ENCODE results near the gene MYO15A.

Gene MYO15A, protein sequence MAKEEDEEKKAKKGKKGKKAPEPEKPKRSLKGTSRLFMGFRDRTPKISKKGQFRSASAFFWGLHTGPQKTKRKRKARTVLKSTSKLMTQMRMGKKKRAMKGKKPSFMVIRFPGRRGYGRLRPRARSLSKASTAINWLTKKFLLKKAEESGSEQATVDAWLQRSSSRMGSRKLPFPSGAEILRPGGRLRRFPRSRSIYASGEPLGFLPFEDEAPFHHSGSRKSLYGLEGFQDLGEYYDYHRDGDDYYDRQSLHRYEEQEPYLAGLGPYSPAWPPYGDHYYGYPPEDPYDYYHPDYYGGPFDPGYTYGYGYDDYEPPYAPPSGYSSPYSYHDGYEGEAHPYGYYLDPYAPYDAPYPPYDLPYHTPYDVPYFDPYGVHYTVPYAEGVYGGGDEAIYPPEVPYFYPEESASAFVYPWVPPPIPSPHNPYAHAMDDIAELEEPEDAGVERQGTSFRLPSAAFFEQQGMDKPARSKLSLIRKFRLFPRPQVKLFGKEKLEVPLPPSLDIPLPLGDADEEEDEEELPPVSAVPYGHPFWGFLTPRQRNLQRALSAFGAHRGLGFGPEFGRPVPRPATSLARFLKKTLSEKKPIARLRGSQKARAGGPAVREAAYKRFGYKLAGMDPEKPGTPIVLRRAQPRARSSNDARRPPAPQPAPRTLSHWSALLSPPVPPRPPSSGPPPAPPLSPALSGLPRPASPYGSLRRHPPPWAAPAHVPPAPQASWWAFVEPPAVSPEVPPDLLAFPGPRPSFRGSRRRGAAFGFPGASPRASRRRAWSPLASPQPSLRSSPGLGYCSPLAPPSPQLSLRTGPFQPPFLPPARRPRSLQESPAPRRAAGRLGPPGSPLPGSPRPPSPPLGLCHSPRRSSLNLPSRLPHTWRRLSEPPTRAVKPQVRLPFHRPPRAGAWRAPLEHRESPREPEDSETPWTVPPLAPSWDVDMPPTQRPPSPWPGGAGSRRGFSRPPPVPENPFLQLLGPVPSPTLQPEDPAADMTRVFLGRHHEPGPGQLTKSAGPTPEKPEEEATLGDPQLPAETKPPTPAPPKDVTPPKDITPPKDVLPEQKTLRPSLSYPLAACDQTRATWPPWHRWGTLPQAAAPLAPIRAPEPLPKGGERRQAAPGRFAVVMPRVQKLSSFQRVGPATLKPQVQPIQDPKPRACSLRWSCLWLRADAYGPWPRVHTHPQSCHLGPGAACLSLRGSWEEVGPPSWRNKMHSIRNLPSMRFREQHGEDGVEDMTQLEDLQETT (N-terminal part only)

DNA sequence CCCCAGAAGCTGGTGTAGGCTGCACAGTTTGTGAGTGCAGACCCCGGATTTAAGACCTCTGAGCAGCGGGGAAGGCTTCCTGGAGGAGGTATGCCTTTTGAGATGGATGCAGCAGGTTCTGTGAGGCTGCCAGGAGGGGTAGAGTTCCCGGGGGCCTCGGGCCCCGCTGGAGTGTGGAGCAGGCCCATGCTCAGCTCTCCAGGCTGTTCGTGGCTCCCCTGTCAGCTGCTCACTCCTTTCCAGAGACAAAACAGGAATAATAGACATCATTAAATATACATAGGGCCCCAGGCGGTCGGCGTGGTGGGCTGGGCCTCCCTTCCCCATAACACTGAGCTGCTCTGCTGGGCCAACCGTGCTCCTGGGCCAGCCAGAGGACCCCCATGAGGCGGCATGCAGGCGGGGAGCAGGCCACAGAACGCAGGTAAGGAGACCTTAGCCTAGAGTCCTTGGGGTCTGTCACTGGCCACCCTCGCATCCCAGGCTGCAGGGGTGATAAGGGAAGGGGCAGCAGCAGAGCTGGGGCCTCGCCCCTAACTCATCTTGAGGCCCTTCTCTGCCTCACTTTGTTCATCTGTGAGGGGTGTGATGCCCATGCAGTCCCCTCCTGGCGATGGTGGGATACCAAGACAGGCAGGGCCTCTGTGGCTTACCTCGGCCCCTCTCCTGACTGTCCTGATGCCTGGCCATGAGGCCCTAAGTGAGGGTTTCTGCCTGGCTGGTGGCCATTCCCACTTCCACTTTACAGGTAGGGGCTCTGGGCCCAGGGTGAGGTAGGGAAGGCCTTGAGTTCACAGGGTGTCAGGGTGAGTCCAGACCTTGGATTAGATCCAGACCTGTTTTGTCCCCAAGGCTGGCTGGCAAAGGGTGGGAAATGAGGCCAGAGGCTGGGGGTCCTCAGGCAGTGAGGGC, at the start of gene MYO15A:
Gene MYO15A (plus strand): TSS at position 356 of the 912 bp plus-strand sequence. CDS start 10,045 bp downstream, outside the sequence.
- DNase-seq = no peak

DNA sequence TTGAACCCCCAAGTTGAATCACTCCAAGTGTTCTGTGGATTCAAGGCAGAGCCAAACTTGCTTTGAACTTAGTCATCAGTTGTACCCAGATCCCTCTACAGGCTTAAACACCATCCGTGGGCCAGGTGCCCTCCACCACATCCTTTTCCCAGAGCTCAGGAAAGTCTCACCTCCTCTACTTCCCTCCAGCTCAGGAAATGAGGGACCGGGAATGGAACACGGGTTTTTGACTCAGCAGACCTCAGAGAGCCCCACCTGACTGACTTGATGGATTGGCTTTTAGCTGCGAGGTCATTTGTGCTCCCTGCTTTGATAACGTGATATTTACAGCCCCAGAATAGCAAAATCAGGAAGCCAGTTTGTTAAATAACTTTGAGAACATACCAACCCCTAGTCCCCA, 49.3 kb upstream of the MYO15A start:
- no peak for DNase-seq

DNA sequence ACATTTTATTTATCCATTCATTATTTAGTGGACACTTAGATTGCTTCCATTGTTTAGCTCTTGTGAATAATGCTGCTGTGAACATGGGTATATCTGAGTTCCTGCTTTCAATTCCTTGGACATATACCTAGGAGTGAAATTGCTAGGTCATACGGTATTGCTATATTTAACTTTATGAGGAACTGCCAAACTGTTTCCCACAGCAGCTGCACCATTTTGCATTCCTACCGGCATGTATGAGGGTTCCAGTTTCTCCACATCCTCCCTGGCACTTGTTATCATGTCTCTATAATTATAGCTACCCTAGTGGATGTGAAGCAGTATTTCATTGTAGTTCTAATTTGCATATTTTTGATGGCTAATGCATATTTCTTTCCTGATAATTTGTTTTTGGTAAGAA, 44.5 kb upstream of the MYO15A start:
- no peak for DNase-seq

DNA sequence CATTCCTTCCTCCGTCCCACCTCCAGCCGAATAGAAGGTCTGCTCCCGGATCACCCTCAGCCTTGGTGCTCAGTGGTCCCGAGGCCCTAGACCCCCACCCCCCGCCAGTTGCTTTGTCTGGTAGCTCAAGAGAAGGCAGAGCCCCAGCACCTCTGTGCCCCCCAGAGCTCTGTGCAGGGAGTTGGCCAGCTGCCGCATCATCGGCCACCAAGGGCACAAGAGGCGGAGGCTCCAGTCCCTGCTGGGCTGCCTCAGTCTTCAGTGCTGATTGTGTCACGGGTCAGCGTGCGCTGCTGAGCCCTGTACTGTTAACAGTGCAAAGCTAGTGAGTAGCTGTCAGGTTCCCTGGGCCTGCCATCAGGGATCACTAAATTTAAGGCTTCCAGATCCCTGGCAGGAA, 43.0 kb upstream of the MYO15A start:
- DNase-seq = no peak

DNA sequence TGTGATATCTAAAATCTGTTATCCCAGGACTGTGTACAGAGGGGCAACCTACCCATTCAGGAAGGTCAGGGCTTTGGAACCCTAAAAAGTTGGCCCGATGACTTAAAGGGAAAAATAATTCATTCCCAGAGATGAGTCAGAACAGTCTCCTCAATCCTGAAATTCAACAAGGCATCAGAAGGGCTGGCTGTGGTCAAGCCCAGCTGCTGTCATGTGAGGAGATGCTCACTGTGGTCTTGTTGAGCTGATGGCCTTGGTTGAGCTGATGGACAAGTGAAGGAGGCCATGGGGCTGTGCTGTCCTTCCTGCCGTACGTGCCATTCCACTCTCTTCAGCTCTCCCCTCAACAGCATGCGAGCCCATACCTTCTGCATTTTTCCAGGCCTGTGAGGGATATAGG, 41.7 kb upstream of the MYO15A start:
- no peak for DNase-seq

DNA sequence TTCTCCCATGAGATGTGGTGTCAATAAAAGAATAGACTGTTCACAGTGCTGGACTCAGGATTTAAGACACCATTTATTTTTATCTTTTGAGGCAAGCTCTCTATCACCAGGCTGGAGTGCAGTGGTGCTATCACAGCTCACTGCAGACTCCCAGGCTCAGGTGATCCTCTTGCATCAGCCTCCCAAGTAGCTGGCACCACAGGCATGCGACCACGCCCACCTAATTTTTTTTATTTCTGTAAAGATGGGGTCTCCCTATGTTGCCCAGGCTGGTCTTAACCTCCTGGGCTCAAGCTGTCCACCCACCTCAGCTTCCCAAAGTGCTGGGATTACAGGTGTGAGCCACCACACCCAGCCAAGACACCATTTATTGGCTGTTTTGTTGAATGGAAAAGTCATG, 39.5 kb upstream of the MYO15A start:
- DNase-seq = no peak

DNA sequence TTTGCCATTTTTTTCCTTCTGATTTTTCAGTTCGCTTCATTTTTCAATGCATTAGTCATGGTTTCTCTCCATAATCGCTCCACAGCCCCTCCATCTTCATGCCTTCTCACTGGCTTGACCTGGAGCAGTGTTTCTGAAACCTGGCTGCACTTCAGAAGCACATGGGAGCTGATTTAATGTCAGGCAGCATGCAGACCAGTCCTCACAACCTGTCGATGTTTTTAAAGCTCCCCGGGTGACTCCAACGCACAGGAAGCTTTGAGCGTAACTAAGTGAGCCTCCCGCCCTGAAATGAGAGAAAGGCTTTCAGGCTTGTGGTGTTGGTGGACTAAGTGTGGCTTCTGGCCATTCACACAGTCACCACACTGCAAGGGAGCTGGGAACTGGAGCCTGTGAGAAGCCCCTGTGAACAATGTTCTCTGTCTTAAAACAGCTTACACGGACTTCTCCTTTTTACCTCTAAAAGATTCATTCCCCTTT, 37.7 kb upstream of the MYO15A start:
- DNase-seq = no peak

DNA sequence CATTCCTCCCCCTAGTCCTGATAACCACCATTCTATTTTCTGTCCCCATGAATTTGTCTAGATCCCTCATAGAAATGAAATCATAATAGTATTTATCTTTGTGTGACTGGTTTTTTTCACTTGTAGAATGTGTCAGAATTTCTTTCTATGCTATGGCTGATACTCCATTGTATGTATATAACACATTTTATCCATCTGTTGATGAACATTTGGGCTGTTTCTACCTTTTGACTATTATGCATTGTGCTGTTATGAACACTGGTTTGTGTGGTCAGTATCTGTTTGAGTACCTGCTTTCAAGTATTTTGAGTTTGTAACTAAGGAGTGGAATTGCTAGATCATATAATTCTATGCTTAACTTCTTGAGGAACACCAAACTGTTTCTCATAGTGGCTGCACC, 36.8 kb upstream of the MYO15A start:
- DNase-seq = no peak

DNA sequence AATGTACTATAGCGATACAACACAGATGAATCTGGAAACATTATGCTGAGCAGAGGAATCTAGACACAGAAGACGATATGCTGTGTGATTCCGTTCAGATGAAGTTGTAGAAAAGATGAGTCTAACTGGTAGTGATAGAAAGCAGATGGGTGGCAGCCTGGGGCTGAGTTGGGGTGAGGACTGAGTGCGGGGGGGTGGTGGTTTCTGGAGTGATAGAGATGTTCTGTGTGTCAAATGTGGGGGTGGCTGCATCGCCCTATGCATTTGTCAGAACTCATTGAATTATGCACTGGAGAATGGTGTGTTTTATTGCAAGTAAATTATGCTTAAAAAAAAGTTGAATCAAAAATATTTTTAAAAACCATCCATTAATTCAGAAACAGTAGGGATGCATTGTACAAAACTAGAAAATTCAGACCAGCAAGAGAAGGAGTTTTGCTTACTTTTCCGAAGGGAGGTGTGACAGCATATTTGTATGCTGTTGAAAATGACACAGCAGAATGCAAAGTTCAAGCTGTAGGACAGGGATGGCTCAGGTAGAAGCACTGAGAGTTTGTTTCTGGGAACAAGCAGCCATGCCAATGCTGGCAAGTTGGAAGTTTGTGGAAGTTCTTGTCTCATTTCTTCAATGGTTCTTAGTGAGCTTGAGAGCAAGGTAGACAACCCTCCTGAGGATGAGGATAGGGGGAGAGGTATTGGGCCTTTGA, 33.8 kb upstream of the MYO15A start:
- DNase-seq = no peak

DNA sequence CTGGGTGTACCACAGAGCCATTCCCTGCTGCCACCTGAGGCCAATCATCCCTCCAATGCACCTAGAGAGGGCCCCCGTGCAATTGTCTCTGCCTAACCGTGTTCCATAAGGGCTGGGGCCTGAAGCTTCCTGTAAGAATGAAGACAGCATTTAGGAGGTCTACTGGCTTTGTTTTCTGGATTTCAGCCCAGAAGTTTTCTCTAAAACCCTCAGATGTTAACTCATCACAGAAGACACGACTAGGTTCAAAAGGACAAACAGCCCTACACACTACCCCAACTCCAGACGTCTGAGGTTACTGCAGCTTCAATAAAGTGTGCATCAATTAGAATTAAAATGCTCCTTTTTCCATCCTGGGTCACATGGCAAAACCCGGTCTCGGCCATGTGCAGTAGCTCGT, 31.6 kb upstream of the MYO15A start:
- DNase-seq = no peak

DNA sequence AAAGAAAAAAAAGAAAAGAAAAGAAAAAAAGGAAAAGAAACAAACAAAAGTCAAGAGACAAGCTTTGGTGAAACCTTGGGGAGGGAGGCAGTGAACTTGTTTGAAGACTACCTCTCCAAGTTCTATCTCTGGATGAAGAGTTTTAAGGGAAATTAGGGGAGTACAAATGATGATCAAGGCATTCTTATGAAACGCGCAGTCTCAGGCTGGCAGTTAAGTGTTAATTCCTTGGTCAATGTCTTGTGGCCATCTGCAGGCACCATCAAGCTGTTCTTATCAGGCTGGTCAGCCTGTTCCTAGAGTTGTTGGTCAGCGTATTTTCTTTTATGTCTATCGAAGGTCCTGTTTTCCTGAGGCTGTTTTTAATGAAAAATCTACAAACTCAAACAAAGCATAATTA, 29.0 kb upstream of the MYO15A start:
- no peak for DNase-seq

DNA sequence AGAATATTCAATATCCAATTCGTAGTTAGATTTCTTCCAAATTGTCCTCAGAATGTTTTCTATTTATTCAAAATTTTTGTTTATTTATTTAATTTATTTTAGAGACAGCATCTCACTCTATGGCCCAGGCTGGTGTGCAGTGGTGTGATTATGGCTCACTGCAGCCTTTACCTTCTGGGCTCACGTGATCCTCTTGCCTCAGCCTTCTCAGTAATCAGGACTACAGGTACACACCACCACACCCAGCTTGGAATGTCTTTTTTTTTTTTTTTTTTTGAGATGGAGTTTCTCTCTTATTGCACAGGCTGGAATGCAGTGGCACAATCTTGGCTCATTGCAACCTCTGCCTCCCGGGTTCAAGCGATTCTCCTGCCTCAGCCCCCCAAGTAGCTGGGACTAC, 24.3 kb upstream of the MYO15A start:
- no peak for DNase-seq

DNA sequence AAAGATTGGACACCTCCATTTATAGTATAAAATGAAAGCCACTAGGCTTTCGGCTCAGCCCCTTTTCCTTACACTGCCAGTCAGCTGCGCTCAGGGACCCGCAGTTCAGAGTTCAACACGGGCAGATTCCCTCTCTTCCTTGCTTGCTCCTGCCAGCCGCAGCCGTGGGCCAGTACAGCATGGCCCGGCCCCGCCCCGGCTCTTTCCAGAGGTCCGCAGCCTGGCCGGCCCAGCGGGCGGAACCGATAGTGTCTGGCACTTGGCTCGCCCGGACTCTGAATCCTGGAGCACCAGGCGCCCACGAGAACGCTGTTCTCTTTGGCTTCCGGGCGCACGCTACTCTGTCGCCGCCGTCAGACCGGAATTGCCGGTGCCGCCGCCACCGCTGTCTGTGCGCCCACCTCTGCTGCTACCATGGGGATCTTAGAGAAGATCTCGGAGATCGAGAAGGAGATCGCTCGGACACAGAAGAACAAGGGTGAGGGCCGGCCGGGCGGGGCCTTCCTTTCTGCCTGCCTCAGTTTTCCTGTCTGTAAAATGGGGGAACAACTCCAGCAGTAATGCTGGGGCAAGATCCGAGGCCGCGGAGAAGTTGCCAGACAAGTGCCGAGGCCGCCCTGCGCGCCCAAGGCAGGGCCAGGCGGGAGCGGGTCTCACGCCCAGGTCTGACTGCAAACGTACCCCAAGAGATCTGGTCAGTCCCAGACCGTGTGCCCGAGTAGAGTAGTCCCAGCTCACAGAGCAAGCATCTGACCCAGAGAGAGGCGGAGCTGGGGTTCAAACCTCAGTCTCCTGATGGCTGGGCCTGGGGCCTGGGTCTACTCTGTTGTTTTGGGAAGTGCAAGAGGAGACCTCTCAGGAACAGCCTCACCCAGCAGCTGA, 20.7 kb upstream of the MYO15A start, which contains the start of gene DRG2:
Gene DRG2 (plus strand): TSS at position 339 of the 882 bp plus-strand sequence. CDS start 76 bp downstream, at position 415.
- DNase-seq = peak in 1 of 2 experiments; percentile 61

DNA sequence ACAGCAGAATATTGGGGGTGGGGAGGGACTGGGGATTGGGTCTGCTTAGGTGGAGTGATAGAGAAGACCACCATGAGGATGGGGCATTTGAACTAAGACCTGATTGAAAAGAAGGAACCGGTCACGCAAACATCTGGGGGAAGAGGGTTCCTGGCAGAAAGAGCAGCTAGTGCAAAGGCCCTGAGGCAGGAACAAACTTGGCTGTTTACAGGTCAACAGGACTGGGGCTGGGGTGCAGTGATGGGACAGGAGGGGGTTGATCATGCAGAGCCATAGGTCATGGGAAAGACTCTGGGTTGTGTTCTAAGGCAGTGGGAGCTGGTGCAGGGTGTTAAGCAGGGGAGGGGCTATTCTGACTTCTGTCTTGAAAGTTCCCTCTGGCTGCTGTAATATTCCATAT, 18.9 kb upstream of the MYO15A start:
- DNase-seq = no peak

DNA sequence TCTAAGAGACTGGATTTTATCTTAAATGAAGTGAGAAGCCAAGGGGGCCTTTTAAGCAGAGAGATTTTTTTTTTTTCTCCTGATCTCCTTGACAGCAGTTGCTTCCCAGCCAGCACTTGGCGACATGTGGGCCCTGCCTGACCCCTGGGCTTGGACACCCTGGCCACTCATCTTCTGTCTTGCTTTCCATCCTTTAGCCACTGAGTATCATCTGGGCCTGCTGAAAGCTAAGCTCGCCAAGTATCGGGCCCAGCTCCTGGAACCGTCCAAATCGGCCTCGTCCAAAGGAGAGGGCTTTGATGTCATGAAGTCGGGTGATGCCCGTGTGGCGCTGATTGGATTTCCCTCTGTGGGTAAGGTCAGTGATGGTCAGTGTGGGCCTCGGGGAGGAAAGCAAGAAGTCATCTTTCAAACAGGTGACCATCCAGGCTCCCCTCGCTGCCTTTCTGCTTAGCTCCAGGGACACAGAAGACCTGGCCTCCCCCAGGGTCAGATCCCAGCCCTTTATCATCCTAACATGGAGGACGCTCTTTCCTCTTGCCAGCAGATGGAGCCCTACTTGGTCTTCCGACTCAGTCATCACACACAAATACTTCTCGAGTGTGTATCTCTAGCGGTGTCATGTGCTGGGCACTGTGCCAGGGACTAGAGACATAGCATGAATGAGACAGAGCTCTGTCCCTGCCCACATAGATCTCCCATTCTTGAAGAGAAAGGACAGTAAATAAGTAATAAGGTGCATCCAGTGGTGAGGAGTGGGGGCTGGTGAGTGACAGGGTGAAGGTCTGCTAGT, 14.7 kb upstream of the MYO15A start:
- no peak for DNase-seq

DNA sequence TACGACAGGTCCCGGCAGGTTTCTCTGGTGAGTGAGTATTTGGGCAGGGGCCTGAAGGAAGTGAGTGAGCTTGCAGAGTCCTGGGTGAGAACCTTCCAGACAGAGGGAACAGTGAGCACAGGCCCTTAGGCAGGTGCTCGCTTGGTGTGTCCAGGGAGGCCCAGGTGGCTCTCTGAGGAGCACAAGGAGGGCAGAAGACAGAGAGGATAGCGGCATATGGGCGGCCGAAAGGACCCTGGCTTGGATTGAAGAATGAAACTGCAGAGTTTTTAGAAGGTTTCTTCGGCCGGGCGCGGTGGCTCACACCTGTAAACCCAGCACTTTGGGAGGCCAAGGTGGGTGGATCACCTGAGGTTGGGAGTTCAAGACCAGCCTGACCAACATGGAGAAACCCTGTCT, 14.1 kb upstream of the MYO15A start:
- DNase-seq = no peak

DNA sequence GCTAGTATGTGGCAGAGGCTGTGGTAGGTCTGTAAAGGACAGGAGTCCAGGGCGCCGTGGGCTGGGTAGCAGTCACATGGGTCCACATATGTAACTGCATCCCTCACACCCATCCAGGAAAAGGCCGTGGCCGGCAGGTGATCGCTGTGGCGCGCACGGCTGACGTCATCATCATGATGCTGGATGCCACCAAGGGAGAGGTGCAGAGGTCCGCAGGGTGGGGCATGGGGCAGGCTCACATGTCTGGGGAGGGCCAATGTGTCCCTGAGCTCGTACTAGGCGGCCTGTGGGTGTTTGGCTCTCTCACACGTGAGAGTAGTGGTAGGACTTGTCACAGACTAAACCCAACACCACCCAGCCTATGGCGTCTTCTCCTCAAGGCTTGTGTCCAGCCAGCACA, 9.0 kb upstream of the MYO15A start:
- DNase-seq = no peak

DNA sequence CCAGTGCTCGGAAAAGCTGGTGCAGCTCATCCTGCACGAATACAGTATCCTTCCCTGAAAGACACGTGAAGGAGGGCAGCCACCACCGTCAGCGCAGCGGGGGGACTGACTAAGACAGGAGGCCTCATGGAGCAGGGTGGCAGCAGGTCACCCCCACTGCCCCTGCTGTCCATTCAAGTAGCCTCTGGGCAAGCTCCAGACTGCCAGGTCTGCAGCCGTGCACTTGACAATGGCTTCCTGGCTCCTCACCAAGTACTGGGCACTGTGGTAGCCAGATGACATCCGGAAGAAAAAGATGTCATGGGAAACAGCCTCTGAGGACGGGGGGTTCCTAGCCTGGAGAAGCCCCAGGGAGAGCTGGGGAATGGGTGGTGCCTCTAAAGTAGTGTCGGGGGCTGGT, 7.9 kb upstream of the MYO15A start:
- no peak for DNase-seq

DNA sequence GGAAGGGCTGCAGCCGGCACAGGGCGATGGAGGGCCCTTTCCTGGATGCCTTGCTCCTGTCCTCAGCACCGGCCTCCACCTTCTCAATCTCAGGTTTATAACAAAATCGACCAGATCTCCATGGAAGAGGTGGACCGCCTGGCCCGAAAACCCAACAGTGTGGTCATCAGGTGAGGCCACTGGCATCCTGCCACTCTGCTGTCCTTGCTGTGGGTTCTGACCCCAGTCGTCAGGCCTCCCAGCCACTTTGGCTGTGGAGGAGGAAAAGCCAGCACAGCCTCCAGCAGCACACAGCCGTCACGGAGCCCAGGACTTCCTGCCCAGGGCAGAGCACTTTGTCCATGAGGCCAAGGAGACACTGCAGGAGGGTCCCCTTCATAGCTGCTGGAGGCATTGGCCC, 6.7 kb upstream of the MYO15A start:
- DNase-seq = no peak

All from cerebellar nuclear complex (tissue), 1 donor.